HUES48 (cell line): ENCODE results near the gene INAFM1.
A peak's percentile ranks its signal among the peaks of the same experiment; 100 is the strongest.
"Not testable (repeated sequence)": the region's sequence is repeated elsewhere in the genome, so short reads cannot be mapped to it uniquely, and the experiment has no call there.

Experiments used
- H3K27ac ChIP-seq: one replicate; pipeline ENCODE4 v1.7.0; 2013; ENCODE audit warnings: low read depth, low read length, inconsistent platforms
- H3K27me3 ChIP-seq: 2 replicates; pipeline ENCODE4 v1.6.1; 2013; ENCODE audit warnings: mild to moderate bottlenecking, low read length; ENCODE audit not compliant: control insufficient read depth, insufficient read depth
- H3K36me3 ChIP-seq: 2 replicates; pipeline ENCODE4 v1.6.1; 2013; ENCODE audit warnings: low read length; ENCODE audit not compliant: control insufficient read depth, insufficient read depth
- H3K4me1 ChIP-seq: 2 replicates; pipeline ENCODE4 v1.6.1; 2013; ENCODE audit warnings: mild to moderate bottlenecking, low read length; ENCODE audit not compliant: control insufficient read depth, insufficient read depth
- H3K4me3 ChIP-seq: 2 replicates; pipeline ENCODE4 v1.5.1; 2013; ENCODE audit warnings: mild to moderate bottlenecking, low read depth, low read length
- H3K9ac ChIP-seq: 2 replicates; pipeline ENCODE4 v1.6.1; 2013; ENCODE audit warnings: mild to moderate bottlenecking, low read depth, low read length, moderate library complexity
- H3K9me3 ChIP-seq: 2 replicates; pipeline ENCODE4 v1.6.1; 2013; ENCODE audit warnings: low read length; ENCODE audit not compliant: control insufficient read depth, insufficient read depth

Gene INAFM1

DNA sequence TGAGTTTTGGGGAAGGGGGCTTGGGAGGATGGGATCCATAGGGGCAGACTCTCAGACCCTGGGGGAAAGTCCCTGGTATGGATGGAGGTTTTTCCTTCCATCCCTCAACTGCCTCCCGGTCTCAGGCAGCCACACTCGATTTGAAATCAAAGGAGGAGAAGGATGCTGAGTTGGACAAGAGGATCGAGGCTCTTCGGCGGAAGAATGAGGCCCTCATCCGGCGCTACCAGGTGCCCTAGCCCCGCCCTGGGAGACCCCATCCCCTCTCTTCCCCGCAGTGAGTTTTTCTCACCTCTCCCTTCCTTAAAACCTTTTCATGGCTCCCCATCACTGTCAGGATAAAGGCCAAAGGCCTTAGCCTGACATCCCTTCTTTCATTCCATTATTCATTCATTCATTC lies 16.3 kb upstream of the INAFM1 start:
- Histone ChIP-seq H3K27me3 (no peaks in the 10 kb centered on the region), H3K27ac (no peak overlapping the region), H3K9me3 (no peaks in the 10 kb centered on the region), H3K4me1 (peaks cover 8% of the 10 kb centered on the region), H3K4me3 (peak overlapping the region; percentile 77; the same call in 1 of the 2 replicates), H3K9ac (no peak overlapping the region), H3K36me3 (peaks cover 35% of the 10 kb centered on the region)

DNA sequence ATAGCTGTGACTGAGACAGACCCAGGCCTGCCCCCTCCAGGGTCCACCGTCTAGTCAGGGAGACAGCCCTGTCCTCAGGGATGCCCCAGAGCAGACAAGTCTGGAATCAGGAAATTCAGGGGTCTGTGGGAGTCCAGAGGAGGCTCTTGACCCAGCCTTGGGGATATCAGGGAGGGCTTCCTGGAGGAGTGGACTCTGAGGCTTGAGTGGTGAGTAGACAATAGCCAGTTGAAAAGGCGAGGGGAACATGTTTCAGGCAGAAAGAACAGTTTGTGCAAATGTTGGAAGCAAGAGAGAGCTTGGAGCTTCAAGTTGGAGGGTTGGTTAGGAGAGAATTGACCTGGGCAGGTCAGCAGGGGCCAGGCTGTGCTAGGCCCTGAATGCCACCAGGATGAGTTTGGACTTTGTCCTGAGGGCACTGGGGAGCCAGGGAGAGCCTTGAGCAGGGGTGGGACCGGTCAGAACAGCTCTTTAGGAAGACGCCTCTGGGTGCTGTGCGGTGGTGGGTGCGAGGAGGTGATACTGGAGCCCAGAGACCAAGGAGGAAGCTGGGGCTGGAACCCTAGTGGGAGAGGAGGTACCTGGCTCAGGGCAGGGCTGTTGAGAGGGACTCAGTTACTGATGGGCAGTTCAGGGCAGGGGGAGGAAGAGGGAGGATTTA lies 15.7 kb upstream of the INAFM1 start:
- H3K27ac ChIP-seq: no peak overlapping the region
- H3K9ac ChIP-seq: no peak overlapping the region
- no peaks in the 10 kb centered on the region for H3K27me3 ChIP-seq
- no peaks in the 10 kb centered on the region for H3K9me3 ChIP-seq
- H3K4me3 ChIP-seq: no peak overlapping the region
- peaks cover 35% of the 10 kb centered on the region for H3K36me3 ChIP-seq
- H3K4me1 ChIP-seq: peaks cover 8% of the 10 kb centered on the region

DNA sequence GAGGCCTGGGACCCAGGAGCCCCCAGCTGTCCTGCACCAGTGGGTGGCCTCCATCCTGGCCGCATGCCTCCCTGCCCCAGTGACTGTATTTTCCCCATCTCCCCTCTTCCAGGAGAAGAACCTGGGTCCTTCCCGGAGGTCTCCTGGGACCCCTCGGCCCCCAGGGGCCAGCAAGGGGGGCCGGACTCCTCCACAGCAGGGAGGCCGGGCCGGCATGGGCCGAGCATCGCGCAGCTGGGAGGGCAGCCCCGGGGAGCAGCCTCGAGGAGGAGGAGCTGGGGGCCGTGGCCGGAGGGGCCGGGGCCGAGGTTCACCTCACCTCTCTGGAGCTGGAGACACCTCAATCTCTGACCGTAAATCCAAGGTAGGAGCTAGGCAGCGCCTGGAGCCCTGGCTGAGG lies 14.2 kb upstream of the INAFM1 start:
- H3K27ac ChIP-seq: no peak overlapping the region
- H3K9me3 ChIP-seq: no peaks in the 10 kb centered on the region
- H3K9ac ChIP-seq: no peak overlapping the region
- H3K27me3 ChIP-seq: no peaks in the 10 kb centered on the region
- H3K4me3 ChIP-seq: no peak overlapping the region
- H3K4me1 ChIP-seq: peaks cover 8% of the 10 kb centered on the region
- H3K36me3 ChIP-seq: peaks cover 49% of the 10 kb centered on the region

DNA sequence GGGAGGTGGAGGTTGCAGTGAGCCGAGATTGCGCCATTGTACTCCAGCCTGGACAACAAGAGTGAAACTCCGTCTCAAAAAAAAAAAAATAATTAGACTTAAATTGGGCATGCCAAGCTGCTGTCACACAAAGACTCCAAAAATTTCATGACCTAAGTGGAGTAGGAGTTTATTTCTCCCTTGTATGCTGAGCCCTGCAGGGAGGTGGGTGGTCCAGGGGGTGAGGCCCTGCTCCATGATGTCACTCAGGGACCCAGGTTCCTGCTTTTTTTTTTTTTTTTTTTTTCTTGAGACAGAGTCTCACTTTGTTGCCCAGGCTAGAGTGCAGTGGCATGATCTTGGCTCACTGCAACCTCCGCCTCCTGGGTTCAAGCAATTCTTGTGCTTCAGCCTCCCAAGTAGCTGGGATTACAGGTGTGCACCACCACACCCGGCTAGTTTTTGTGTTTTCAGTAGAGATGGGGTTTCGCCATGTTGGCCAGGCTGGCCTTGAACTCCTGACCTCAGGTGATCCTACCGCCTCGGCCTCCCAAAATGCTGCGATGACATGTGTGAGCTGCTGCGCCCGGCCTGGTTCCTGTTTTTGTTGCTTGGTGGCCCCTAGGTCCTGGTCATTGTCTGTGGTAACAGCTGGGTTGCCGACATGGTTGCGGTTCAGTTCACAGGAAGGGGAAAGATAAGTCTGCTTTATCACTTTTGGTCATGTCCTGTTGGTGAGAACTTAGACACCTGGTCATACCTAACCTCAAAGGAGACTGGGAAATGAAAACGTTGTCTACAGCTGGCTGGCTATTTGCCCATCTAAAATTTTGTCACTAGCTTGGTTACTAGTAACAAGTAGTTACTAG lies 12.5 kb upstream of the INAFM1 start:
- H3K9me3 ChIP-seq: not testable (repeated sequence)
- H3K36me3 ChIP-seq: peaks cover 59% of the 10 kb centered on the region

DNA sequence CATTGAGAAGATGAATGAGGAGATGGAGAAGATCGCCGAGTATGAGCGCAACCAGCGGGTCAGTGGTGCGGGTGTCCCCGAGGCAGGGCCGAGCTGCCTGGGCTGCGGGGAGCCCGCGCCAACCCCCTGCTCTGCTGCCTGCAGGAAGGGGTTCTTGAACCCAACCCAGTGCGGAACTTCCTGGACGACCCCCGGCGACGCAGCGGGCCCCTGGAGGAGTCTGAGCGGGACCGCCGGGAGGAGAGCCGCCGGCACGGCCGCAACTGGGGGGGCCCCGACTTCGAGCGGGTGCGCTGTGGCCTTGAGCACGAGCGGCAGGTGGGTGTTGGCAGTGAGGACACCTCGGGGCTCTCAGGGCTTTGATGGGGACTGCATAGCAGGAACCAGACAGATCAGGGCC lies 10.1 kb upstream of the INAFM1 start:
- Histone ChIP-seq H3K9me3 (no peaks in the 10 kb centered on the region), H3K27ac (no peak overlapping the region), H3K9ac (no peak overlapping the region), H3K36me3 (peaks cover 63% of the 10 kb centered on the region), H3K4me3 (no peak overlapping the region), H3K4me1 (no peaks in the 10 kb centered on the region), H3K27me3 (no peaks in the 10 kb centered on the region)

More for the DNA sequence above, 12.5 kb upstream of the INAFM1 start:
- H3K9ac ChIP-seq, H3K27ac ChIP-seq, H3K4me3 ChIP-seq, H3K4me1 ChIP-seq, H3K27me3 ChIP-seq: not testable (repeated sequence)

DNA sequence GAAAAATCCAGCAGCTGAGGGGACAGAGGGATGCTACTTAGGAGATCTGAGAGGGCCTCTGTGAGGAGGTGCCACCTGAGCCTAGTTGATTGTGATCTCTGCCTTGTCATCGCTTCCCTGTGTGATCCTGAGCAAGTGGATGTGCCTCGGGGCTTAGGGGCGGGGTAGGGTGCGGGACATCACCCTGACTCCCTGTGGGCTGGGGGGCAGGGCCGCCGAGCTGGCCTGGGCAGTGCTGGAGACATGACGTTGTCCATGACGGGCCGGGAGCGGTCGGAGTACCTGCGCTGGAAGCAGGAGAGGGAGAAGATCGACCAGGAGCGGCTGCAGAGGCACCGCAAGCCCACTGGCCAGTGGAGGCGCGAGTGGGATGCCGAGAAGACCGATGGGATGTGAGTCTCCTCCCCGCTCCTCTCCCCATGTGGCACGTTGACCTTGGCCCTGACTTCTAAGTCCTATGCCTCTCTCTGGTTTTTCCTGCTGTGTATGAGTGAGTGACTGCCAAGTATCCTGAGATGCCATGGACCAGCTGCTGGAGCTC lies 8.2 kb upstream of the INAFM1 start:
- Histone ChIP-seq H3K27ac (no peak overlapping the region), H3K36me3 (peaks cover 63% of the 10 kb centered on the region), H3K4me1 (no peaks in the 10 kb centered on the region), H3K9ac (no peak overlapping the region), H3K9me3 (no peaks in the 10 kb centered on the region), H3K4me3 (no peak overlapping the region), H3K27me3 (no peaks in the 10 kb centered on the region)

GRCh38 chr19:47267350-47267759 lies 7.3 kb upstream of the INAFM1 start:
- Histone ChIP-seq H3K4me3 (no peak overlapping the region), H3K4me1 (0 out of 2 replicates have a peak, but pooled peaks cover 1% of the 10 kb centered on the region), H3K36me3 (peaks cover 62% of the 10 kb centered on the region), H3K9ac (no peak overlapping the region), H3K27me3 (no peaks in the 10 kb centered on the region), H3K27ac (no peak overlapping the region), H3K9me3 (no peaks in the 10 kb centered on the region)

DNA sequence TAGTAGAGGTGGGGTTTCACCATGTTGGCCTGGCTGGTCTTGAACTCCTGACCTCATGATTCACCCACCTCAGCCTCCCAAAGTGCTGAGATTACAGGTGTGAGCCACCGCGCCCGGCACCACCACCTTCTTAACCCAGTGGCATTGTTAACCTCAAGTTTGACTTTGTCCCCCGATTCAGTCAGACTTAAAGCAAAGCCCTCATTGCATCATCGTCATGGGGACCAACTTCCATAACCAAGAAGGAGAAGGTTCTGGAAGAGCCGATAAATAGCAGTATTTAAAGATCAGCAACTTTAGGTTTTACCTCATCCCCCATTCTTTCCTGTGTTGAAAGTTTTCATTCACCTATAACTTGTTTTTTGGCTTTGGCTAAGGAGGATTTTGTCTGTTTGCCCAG lies 6.7 kb upstream of the INAFM1 start:
- Histone ChIP-seq H3K9ac (no peak overlapping the region), H3K9me3 (no peaks in the 10 kb centered on the region), H3K36me3 (peaks cover 57% of the 10 kb centered on the region), H3K4me3 (no peak overlapping the region), H3K27ac (no peak overlapping the region), H3K4me1 (peaks cover 5% of the 10 kb centered on the region; the same call in 1 of the 2 replicates), H3K27me3 (no peaks in the 10 kb centered on the region)

GRCh38 chr19:47269596-47269995 lies 5.1 kb upstream of the INAFM1 start:
- H3K9ac ChIP-seq: no peak overlapping the region
- no peak overlapping the region for H3K4me3 ChIP-seq
- H3K36me3 ChIP-seq: peaks cover 52% of the 10 kb centered on the region
- no peaks in the 10 kb centered on the region for H3K27me3 ChIP-seq
- peaks cover 5% of the 10 kb centered on the region; the same call in 1 of the 2 replicates for H3K4me1 ChIP-seq
- H3K9me3 ChIP-seq: no peaks in the 10 kb centered on the region
- no peak overlapping the region for H3K27ac ChIP-seq

DNA sequence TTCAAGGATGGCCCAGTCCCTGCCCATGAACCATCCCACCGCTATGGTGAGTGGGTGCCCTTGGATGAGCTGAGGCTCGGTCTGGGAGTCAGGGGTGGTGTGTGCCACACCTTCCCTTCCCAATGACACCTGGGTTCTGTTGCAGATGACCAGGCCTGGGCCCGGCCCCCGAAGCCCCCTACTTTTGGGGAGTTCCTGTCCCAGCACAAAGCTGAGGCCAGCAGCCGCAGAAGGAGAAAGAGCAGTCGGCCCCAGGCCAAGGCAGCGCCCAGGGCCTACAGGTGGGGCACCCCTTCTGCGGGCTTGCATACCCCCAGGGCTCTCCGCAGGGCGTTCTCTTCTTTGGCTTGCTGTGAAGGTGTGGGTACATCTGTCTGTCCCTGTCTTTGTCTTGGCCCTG lies 4.3 kb upstream of the INAFM1 start:
- Histone ChIP-seq H3K36me3 (peaks cover 44% of the 10 kb centered on the region), H3K27me3 (peaks cover 6% of the 10 kb centered on the region), H3K27ac (no peak overlapping the region), H3K4me1 (peaks cover 5% of the 10 kb centered on the region; the same call in 1 of the 2 replicates), H3K4me3 (no peak overlapping the region), H3K9me3 (no peaks in the 10 kb centered on the region), H3K9ac (no peak overlapping the region)

DNA sequence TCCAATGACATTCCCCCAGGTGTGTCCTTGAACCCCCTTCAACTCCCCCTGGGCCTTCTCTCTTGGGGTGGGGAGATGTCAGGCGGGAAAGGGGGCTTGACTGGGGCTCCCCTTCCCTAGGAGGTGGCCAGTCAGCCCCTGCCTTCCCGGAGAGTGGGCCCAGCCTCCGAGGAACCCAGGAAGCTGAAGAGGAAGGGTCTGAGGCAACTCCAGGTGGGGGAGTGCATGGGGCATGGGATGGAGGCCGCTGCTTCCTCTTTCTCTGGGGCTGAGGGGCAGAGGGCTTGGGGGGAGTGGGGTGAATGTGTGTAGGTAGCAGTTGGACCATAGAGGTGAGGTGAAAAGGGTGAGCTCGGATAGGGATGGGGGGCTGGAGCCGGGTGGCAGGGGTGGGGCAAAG lies 2.7 kb upstream of the INAFM1 start:
- peaks cover 5% of the 10 kb centered on the region; the same call in 1 of the 2 replicates for H3K4me1 ChIP-seq
- no peak overlapping the region for H3K27ac ChIP-seq
- H3K27me3 ChIP-seq: peaks cover 14% of the 10 kb centered on the region
- no peak overlapping the region for H3K4me3 ChIP-seq
- no peak overlapping the region for H3K9ac ChIP-seq
- H3K36me3 ChIP-seq: peaks cover 35% of the 10 kb centered on the region
- no peaks in the 10 kb centered on the region for H3K9me3 ChIP-seq
